Smooth muscle cell (in vitro differentiated cells): ENCODE results near the gene ASB5. TPM values are rescaled to one million over a fixed set of nuclear protein-coding genes. Genes with fewer than 3 reads are reported as not detected.
"Not testable (repeated sequence)": the region's sequence is repeated elsewhere in the genome, so short reads cannot be mapped to it uniquely, and the experiment has no call there.

Source experiments
- DNase-seq: peaks from one replicate; lab custom pipeline; 2025; ENCODE audit not compliant: unreplicated experiment; lab: John Stamatoyannopoulos, UW
- H2AFZ ChIP-seq: fragments of 200-600 bp; sonication (generic); 2 replicates; pipeline ENCODE4 v1.6.0; 2016; ENCODE audit warnings: antibody characterized with exemption, low read depth, mild to moderate bottlenecking
- H3F3A ChIP-seq: fragments of 200-600 bp; sonication (generic); 2 replicates; pipeline ENCODE4 v1.6.0; 2017; ENCODE audit warnings: antibody characterized with exemption, low read depth
- H3K27ac ChIP-seq: fragments of 200-600 bp; sonication (generic); 2 replicates; pipeline ENCODE4 v1.5.1; 2016; ENCODE audit warnings: low read depth, mild to moderate bottlenecking
- H3K27me3 ChIP-seq: fragments of 200-600 bp; sonication (generic); 2 replicates; pipeline ENCODE4 v1.6.1; 2016; ENCODE audit warnings: low read depth, mild to moderate bottlenecking
- H3K36me3 ChIP-seq: fragments of 200-600 bp; sonication (generic); 2 replicates; pipeline ENCODE4 v1.5.1; 2016; ENCODE audit warnings: low read depth
- H3K4me1 ChIP-seq: fragments of 200-600 bp; sonication (generic); 2 replicates; pipeline ENCODE4 v1.5.1; 2016; ENCODE audit warnings: low read depth
- H3K4me2 ChIP-seq: fragments of 200-600 bp; sonication (generic); 2 replicates; pipeline ENCODE4 v1.6.0; 2016; ENCODE audit warnings: mild to moderate bottlenecking
- H3K4me3 ChIP-seq: fragments of 200-600 bp; sonication (generic); 2 replicates; pipeline ENCODE4 v1.5.1; 2016; ENCODE audit warnings: mild to moderate bottlenecking
- H3K79me2 ChIP-seq: fragments of 200-600 bp; sonication (generic); 2 replicates; pipeline ENCODE4 v1.6.0; 2016; ENCODE audit warnings: low read depth, mild to moderate bottlenecking
- H3K9ac ChIP-seq: fragments of 200-600 bp; sonication (generic); 2 replicates; pipeline ENCODE4 v1.6.0; 2016; ENCODE audit warnings: low read depth
- H3K9me3 ChIP-seq: fragments of 200-600 bp; sonication (generic); replicated peaks from 2 replicates; pipeline ENCODE4 v1.5.1; 2016; ENCODE audit warnings: low read depth
- H4K20me1 ChIP-seq: fragments of 200-600 bp; sonication (generic); 2 replicates; pipeline ENCODE4 v1.6.0; 2016; ENCODE audit warnings: low read depth
- WGBS: methylation state at CpG from one replicate; pipeline ENCODE4 v1.1.7; 2016; ENCODE audit warnings: low lambda C conversion rate; 5-methylcytosine and 5-hydroxymethylcytosine counted together
- polyA plus RNA-seq: library from polyadenylated mRNA; unstranded; fragments of >200 nt; fragmentation: Nextera tagmentation; extraction: Ambion mirVana; gene quantifications from 2 replicates; pipeline ENCODE4 v1.2.1, GENCODE V29; 2016
- total RNA-seq: library from RNA; depleted of rRNA; stranded (reverse); fragments of >200 nt; gene quantifications from 2 replicates; pipeline ENCODE4 v1.2.3, GENCODE V29; 2014
- TF ChIP-seq, protein P1 (sequence below): fragments of 200-600 bp; sonication (generic); IDR thresholded peaks from 2 replicates; pipeline ENCODE4 v1.5.1; 2017; ENCODE audit warnings: borderline replicate concordance, mild to moderate bottlenecking, antibody characterized with exemption; ENCODE audit not compliant: insufficient read depth, poor library complexity, severe bottlenecking

Gene ASB5
- total and polyA plus RNA-seq, 2 experiments from 2014 or later, result 0.18 TPM; not detected in 1

DNA sequence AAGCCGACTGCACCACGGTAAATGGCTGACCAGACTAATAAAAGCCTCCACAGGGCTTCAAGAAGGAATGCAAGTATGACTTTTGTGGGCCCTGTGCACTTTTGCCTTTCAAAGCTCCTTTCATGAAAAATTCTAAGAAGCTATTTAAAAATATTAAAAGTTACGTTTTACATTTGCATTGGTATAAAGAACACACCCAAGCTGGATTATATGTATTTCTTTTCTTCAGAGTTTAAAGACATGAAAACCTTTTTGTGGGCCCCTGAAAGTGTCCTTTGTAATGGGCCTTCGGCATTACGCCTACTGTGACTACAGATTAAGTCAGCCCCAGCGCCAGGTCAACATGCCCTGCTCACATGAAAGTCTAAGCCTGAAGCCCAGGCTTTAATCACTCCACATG lies 20.5 kb upstream of the ASB5 start:
- H3F3A ChIP-seq, result no peaks in the 10 kb centered on the region
- H3K9ac ChIP-seq, result no peak overlapping the region
- H3K4me2 ChIP-seq, result no peak overlapping the region
- no peak for DNase-seq
- no peaks in the 10 kb centered on the region for H3K27me3 ChIP-seq
- no peaks in the 10 kb centered on the region for H4K20me1 ChIP-seq
- no peaks in the 10 kb centered on the region for H3K4me1 ChIP-seq
- 90% methylated on average over 6 of the region's 6 CpGs for WGBS
- H3K4me3 ChIP-seq, result no peak overlapping the region
- TF ChIP-seq, protein P1, sequence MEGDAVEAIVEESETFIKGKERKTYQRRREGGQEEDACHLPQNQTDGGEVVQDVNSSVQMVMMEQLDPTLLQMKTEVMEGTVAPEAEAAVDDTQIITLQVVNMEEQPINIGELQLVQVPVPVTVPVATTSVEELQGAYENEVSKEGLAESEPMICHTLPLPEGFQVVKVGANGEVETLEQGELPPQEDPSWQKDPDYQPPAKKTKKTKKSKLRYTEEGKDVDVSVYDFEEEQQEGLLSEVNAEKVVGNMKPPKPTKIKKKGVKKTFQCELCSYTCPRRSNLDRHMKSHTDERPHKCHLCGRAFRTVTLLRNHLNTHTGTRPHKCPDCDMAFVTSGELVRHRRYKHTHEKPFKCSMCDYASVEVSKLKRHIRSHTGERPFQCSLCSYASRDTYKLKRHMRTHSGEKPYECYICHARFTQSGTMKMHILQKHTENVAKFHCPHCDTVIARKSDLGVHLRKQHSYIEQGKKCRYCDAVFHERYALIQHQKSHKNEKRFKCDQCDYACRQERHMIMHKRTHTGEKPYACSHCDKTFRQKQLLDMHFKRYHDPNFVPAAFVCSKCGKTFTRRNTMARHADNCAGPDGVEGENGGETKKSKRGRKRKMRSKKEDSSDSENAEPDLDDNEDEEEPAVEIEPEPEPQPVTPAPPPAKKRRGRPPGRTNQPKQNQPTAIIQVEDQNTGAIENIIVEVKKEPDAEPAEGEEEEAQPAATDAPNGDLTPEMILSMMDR, result no peak
- H3K9me3 ChIP-seq, result no peaks in the 10 kb centered on the region
- H2AFZ ChIP-seq, result no peak overlapping the region
- H3K27ac ChIP-seq, result no peak overlapping the region
- no peaks in the 10 kb centered on the region for H3K79me2 ChIP-seq
- no peaks in the 10 kb centered on the region for H3K36me3 ChIP-seq

DNA sequence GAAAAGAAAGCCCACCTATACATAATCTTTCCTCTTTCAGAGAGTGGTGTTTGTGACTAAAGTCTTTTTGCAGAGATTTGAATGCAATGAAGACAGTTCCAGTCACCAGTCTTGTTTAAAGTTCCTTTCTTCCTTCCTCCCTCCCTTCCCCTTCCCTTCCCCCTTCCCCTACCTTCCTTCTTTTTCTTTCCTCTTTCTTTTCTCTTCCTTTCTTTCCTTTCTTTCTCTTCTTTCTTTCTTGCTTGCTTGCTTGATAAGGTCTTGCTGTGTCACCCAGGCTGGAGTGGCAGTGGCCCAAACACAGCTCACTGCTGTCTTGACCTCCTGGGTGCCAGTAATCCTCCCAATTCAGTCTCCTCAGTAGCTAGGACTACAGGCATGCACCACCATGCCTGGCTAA lies 19.0 kb upstream of the ASB5 start:
- H2AFZ ChIP-seq, result no peak overlapping the region
- TF ChIP-seq, protein P1, result no peak
- H3K4me2 ChIP-seq, result no peak overlapping the region
- H3K4me3 ChIP-seq, result no peak overlapping the region
- no peaks in the 10 kb centered on the region for H3K4me1 ChIP-seq
- no peaks in the 10 kb centered on the region for H3F3A ChIP-seq
- no peaks in the 10 kb centered on the region for H3K36me3 ChIP-seq
- H3K79me2 ChIP-seq, result no peaks in the 10 kb centered on the region
- no peak for DNase-seq
- no peaks in the 10 kb centered on the region for H3K9me3 ChIP-seq
- H4K20me1 ChIP-seq, result no peaks in the 10 kb centered on the region
- no peaks in the 10 kb centered on the region for H3K27me3 ChIP-seq
- no peak overlapping the region for H3K27ac ChIP-seq
- H3K9ac ChIP-seq, result no peak overlapping the region

DNA sequence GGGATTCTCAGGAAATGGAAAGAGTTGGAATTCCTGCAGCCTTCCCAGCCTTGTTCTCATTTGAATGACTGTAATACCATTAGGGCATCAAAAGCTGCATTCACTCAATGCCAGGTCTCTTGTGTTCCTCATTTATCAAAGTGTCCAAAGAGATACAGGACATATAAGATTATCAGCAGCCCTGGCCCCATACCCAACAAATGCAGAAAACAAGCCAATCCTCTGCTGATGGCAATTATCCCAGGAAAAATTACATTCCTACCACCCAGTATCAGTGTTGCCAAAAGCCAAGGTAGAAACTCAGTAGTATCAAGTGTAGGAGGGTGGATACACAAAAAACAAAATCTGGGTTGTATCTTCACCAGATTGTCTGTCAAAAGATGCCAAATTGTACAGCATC lies 18.5 kb upstream of the ASB5 start:
- TF ChIP-seq, protein P1, result no peak
- H2AFZ ChIP-seq, result no peak overlapping the region
- H3F3A ChIP-seq, result no peaks in the 10 kb centered on the region
- H3K9me3 ChIP-seq, result no peaks in the 10 kb centered on the region
- H3K4me3 ChIP-seq, result no peak overlapping the region
- no peak overlapping the region for H3K27ac ChIP-seq
- no peaks in the 10 kb centered on the region for H3K36me3 ChIP-seq
- DNase-seq, result no peak
- H3K9ac ChIP-seq, result no peak overlapping the region
- H4K20me1 ChIP-seq, result no peaks in the 10 kb centered on the region
- no peaks in the 10 kb centered on the region for H3K4me1 ChIP-seq
- no peaks in the 10 kb centered on the region for H3K79me2 ChIP-seq
- no peak overlapping the region for H3K4me2 ChIP-seq
- H3K27me3 ChIP-seq, result no peaks in the 10 kb centered on the region

DNA sequence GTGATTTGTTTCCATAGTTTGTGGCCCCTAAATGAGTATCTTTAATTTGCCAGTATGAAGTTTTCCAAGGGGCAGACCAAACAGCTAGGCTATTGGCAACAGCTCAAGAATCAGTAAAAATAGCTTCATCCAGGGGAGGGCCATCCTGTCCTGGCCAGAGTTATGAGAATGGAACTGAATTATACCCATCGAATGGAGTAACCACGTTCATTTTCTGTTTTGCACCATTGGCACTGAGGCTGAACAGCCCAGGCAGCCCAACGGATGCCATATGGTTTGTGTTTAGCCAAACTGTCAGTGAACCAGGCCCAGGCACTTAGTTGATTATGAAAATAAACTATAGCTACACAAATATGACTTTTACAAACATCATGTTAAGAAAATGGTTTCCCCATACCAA lies 17.7 kb upstream of the ASB5 start:
- Histone ChIP-seq H3K9me3 (no peaks in the 10 kb centered on the region), H3K4me3 (no peak overlapping the region), H3F3A (no peaks in the 10 kb centered on the region), H3K27me3 (no peaks in the 10 kb centered on the region), H3K27ac (no peak overlapping the region), H4K20me1 (no peaks in the 10 kb centered on the region), H3K36me3 (no peaks in the 10 kb centered on the region), H3K9ac (no peak overlapping the region), H2AFZ (no peak overlapping the region), H3K79me2 (no peaks in the 10 kb centered on the region), H3K4me1 (no peaks in the 10 kb centered on the region), H3K4me2 (no peak overlapping the region)
- DNase-seq, result no peak
- WGBS, result 95% methylated on average over 3 of the region's 3 CpGs
- TF ChIP-seq, protein P1, result no peak

DNA sequence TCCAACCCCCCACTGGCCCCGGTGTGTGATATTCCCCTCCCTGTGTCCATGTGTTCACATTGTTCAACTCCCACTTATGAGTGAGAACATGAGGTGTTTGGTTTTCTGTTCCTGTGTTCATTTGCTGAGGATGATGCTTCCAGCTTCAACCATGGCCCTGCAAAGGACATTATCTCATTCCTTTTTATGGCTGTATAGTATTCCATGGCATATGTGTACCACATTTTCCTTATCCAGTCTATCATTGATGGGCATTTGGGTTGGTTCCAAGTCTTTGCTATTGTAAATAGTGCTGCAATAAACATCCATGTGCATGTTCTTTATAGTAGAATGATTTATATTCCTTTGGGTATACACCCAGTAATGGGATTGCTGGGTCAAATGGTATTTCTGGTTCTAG lies 10.5 kb upstream of the ASB5 start:
- H3K27ac ChIP-seq, DNase-seq, H3K4me3 ChIP-seq, H3F3A ChIP-seq, H2AFZ ChIP-seq, H3K4me2 ChIP-seq, H4K20me1 ChIP-seq, H3K9me3 ChIP-seq, H3K36me3 ChIP-seq, H3K27me3 ChIP-seq, H3K4me1 ChIP-seq, H3K79me2 ChIP-seq, H3K9ac ChIP-seq: not testable (repeated sequence)
- WGBS, result 90% methylated on average over 1 of the region's 1 CpG
